K562 (cell line): Measurements from ENCODE around the gene CACNA1C. TPM values are rescaled to one million over a fixed set of nuclear protein-coding genes. Genes with fewer than 3 reads are reported as not detected.

Source experiments
- ATAC-seq: fragments of 200-7000 bp; cut with Tn5 transposase; 3 replicates; pipeline ENCODE4 v1.9.1; 2020; ENCODE audit warnings: moderate library complexity
- BruUV-seq: library from RNA; stranded (reverse); fragments of 400-500 nt; replicated peaks from 2 replicates; lab custom pipeline; 2021; lab: Mats Ljungman, UMichigan
- CTCF ChIA-PET: fragments of 300-600 bp; formaldehyde crosslinking; extraction: SDS; loops from one replicate; lab custom pipeline; 2021; ENCODE audit warnings: low intra/inter-chr PET ratio; lab: Yijun Ruan, JAX
- POLR2A ChIA-PET: fragments of 300-600, 350-650 bp; sonication (Branson Sonifier 250); formaldehyde crosslinking; extraction: SDS; loops from one replicate; lab custom pipeline; 2021; ENCODE audit warnings: antibody characterized with exemption, inconsistent platforms; lab: Yijun Ruan, JAX
- DNase-seq, 4 experiments: peaks; one replicate each; pipeline versions ENCODE4 v3.0.0 to v3.0.0-alpha.2; 2011 to 2018; ENCODE audit warnings: low spot score in 3 of 4, mixed read lengths in 3 of 4; ENCODE audit errors: extremely low read depth in 1 of 4
- FAIRE-seq: peaks from 2 replicates; lab custom pipeline; 2011; peaks lifted over from hg19 to GRCh38; lab: Jason Lieb, UNC
- H2AFZ ChIP-seq: 2 replicates; pipeline ENCODE4 v1.6.0; 2011; ENCODE audit warnings: low read depth, low read length, control low read depth, inconsistent platforms
- H3K27ac ChIP-seq: fragments of 200-600 bp; 3 replicates; pipeline ENCODE4 v1.8.0; 2011; ENCODE audit warnings: low read depth, mild to moderate bottlenecking, control low read depth, inconsistent platforms, low read length, moderate library complexity, mixed read lengths; ENCODE audit errors: extremely low read depth
- H3K27me3 ChIP-seq, 2 experiments: fragments of 300-600 bp in 1 of 2; 2 replicates in 1 of 2; 3 replicates in 1 of 2; pipeline versions ENCODE4 v1.6.0 to v1.8.0; 2011; ENCODE audit warnings: inconsistent platforms in 2 of 2, low read length in 2 of 2, mild to moderate bottlenecking in 1 of 2, mixed read lengths in 1 of 2, moderate library complexity in 1 of 2; ENCODE audit not compliant: control insufficient read depth in 2 of 2, insufficient read depth in 2 of 2
- H3K36me3 ChIP-seq: fragments of 300-600 bp; 3 replicates; pipeline ENCODE4 v1.8.0; 2011; ENCODE audit warnings: mild to moderate bottlenecking, low read length, inconsistent platforms; ENCODE audit not compliant: control insufficient read depth, insufficient read depth
- H3K4me1 ChIP-seq, 2 experiments: fragments of 200-600 bp in 1 of 2; replicated peaks in 1 of 2; 2 replicates in 1 of 2; 3 replicates in 1 of 2; pipeline versions ENCODE4 v1.5.1 to v1.8.0; 2011; ENCODE audit warnings: inconsistent platforms in 2 of 2, low read length in 2 of 2, mild to moderate bottlenecking in 1 of 2, mixed read lengths in 1 of 2, moderate library complexity in 1 of 2; ENCODE audit not compliant: control insufficient read depth in 2 of 2, insufficient read depth in 2 of 2
- H3K4me2 ChIP-seq: 2 replicates; pipeline ENCODE4 v1.6.1; 2011; ENCODE audit warnings: low read length, control low read depth, inconsistent platforms, mixed read lengths; ENCODE audit not compliant: insufficient read depth
- H3K4me3 ChIP-seq: fragments of 200-600 bp; sonication (generic), shearing (Covaris generic); 2 replicates; pipeline ENCODE4 v1.5.1; 2016; ENCODE audit warnings: control low read depth, inconsistent platforms
- H3K79me2 ChIP-seq: fragments of 200-600 bp; 3 replicates; pipeline ENCODE4 v1.8.0; 2011; ENCODE audit warnings: low read length, inconsistent platforms; ENCODE audit not compliant: control insufficient read depth, insufficient read depth
- H3K9ac ChIP-seq, 2 experiments: 2 replicates each; pipeline versions ENCODE4 v1.6.0 to v1.6.1; 2011; ENCODE audit warnings: low read depth in 2 of 2, low read length in 2 of 2, control low read depth in 1 of 2, inconsistent platforms in 1 of 2, mild to moderate bottlenecking in 1 of 2, mixed read lengths in 1 of 2; ENCODE audit not compliant: insufficient read depth in 1 of 2
- H3K9me1 ChIP-seq: one replicate; pipeline ENCODE4 v1.6.0; 2011; ENCODE audit warnings: inconsistent platforms, mild to moderate bottlenecking, low read length, moderate library complexity; ENCODE audit not compliant: control insufficient read depth, insufficient read depth
- H3K9me3 ChIP-seq: replicated peaks from 2 replicates; pipeline ENCODE4 v1.5.1; 2011; ENCODE audit warnings: low read depth, low read length, inconsistent platforms; ENCODE audit not compliant: control insufficient read depth, insufficient read depth
- H4K20me1 ChIP-seq: replicated peaks from 2 replicates; pipeline ENCODE4 v1.6.1; 2011; ENCODE audit warnings: low read length, inconsistent platforms, mixed read lengths; ENCODE audit not compliant: control insufficient read depth, insufficient read depth
- BCOR ChIP-seq: fragments of 450-650 bp; IDR thresholded peaks from 2 replicates; pipeline ENCODE4 v1.6.1; 2016
- CC2D1A ChIP-seq: fragments of 450-650 bp; IDR thresholded peaks from 2 replicates; pipeline ENCODE4 v1.6.1; 2017; ENCODE audit warnings: mild to moderate bottlenecking
- CHCHD3 ChIP-seq: fragments of 250-450 bp; sonication (Bioruptor Pico); IDR thresholded peaks from 2 replicates; pipeline ENCODE4 v2.1.2; 2022; ENCODE audit warnings: mild to moderate bottlenecking
- DPF2 ChIP-seq: fragments of 450-650 bp; IDR thresholded peaks from 2 replicates; pipeline ENCODE4 v1.6.1; 2016
- EP400 ChIP-seq: fragments of 450-650 bp; IDR thresholded peaks from 2 replicates; pipeline ENCODE4 v1.6.1; 2017; ENCODE audit warnings: antibody characterized with exemption, mild to moderate bottlenecking, moderate library complexity
- GATAD2B ChIP-seq: fragments of 450-650 bp; IDR thresholded peaks from 2 replicates; pipeline ENCODE4 v1.6.1; 2017; ENCODE audit warnings: mild to moderate bottlenecking, borderline replicate concordance
- GTF2E2 ChIP-seq: fragments of 200-800 bp; sonication (Bioruptor generic); IDR thresholded peaks from 2 replicates; pipeline ENCODE4 v1.6.1; 2016; ENCODE audit warnings: missing genetic modification characterization, missing compliant biosample characterization
- LARP7 ChIP-seq: fragments of 450-650 bp; IDR thresholded peaks from 2 replicates; pipeline ENCODE4 v1.6.1; 2016
- SETDB1 ChIP-seq: IDR thresholded peaks from one replicate; pipeline ENCODE4 v1.6.1; 2012; ENCODE audit warnings: low read length, control low read depth, inconsistent platforms
- SMARCE1 ChIP-seq: fragments of 450-650 bp; IDR thresholded peaks from 2 replicates; pipeline ENCODE4 v1.7.1; 2016; ENCODE audit warnings: mild to moderate bottlenecking
- ZNF668 ChIP-seq: fragments of 250-450 bp; sonication (Bioruptor Pico); IDR thresholded peaks from 2 replicates; pipeline ENCODE4 v1.8.0; 2022; ENCODE audit warnings: mild to moderate bottlenecking, inconsistent platforms
- ZNF696 ChIP-seq: fragments of 250-450 bp; sonication (Bioruptor Pico); conservative IDR thresholded peaks from 2 replicates; pipeline ENCODE4 v1.4.0; 2020; ENCODE audit warnings: mild to moderate bottlenecking, moderate library complexity
- WGBS: fragments of 100-300 bp; shearing (Covaris generic); methylation state at CpG from one replicate; pipeline ENCODE4 v1.1.6; 2016; ENCODE audit warnings: low coverage, mixed read lengths; ENCODE audit not compliant: insufficient coverage; ENCODE audit errors: missing lambda C conversion rate; 5-methylcytosine and 5-hydroxymethylcytosine counted together
- in situ Hi-C: fragments of 300-500 bp; cut with MboI; formaldehyde crosslinking; loops from 4 replicates; pipeline ENCODE4 v1.15.0; 2018; ENCODE audit warnings: inconsistent platforms, mixed read lengths
- intact Hi-C: fragments of 100-400 bp; cut with micrococcal nuclease; formaldehyde crosslinking; loops from 2 replicates; pipeline ENCODE4 v1.14.2; 2022
- polyA plus RNA-seq, 8 experiments: library from polyadenylated mRNA; depleted of rRNA in 4 of 8; stranded (reverse) in 5 of 8; unstranded in 3 of 8; fragments of >200 nt; fragmentation: Nextera tagmentation in 2 of 8; fragmentation: Illumina TruSeq in 1 of 8; extraction: Ambion mirVana in 2 of 8; extraction: Trizol in 1 of 8; gene quantifications; 2 replicates each; pipeline versions ENCODE4 v1.2.1 to v1.2.3, GENCODE V29; 2011 to 2014; ENCODE audit warnings: inconsistent platforms in 1 of 8, missing spikeins in 1 of 8
- total RNA-seq, 7 experiments: library from RNA; depleted of rRNA in 6 of 7; stranded (reverse); fragments of >200 nt in 6 of 7; fragmentation: Illumina TruSeq in 2 of 7; extraction: Trizol in 2 of 7; gene quantifications; 2 replicates each; pipeline versions ENCODE4 v1.2.1 to v1.2.3, GENCODE V29; 2011 to 2021; ENCODE audit warnings: low replicate concordance in 1 of 7
- TF ChIP-seq, protein P1 (sequence below): sonication (generic); formaldehyde crosslinking; IDR thresholded peaks from 2 replicates; pipeline ENCODE4 v1.8.0; 2022; ENCODE audit warnings: missing genetic modification reagents, mild to moderate bottlenecking, moderate library complexity, borderline replicate concordance
- TF ChIP-seq, protein P2 (sequence below): fragments of 450-650 bp; formaldehyde crosslinking; IDR thresholded peaks from 2 replicates; pipeline ENCODE4 v1.4.0; 2020; ENCODE audit warnings: mild to moderate bottlenecking, moderate library complexity
- TF ChIP-seq, protein P3 (sequence below): sonication (generic); formaldehyde crosslinking; IDR thresholded peaks from 2 replicates; pipeline ENCODE4 v1.8.0; 2023; ENCODE audit warnings: mild to moderate bottlenecking, missing genetic modification reagents
- TF ChIP-seq, protein P4 (sequence below): fragments of 250-450 bp; sonication (Bioruptor Pico); IDR thresholded peaks from 2 replicates; pipeline ENCODE4 v1.9.0; 2021; ENCODE audit warnings: mild to moderate bottlenecking
- TF ChIP-seq, protein P5 (sequence below): fragments of 250-450 bp; sonication (Bioruptor Pico); IDR thresholded peaks from 2 replicates; pipeline ENCODE4 v1.8.0; 2021; ENCODE audit warnings: moderate library complexity, mild to moderate bottlenecking, inconsistent platforms

CACNA1C gene
- total and polyA plus RNA-seq, 9 of the 15 experiments (the other 6 are each of a cell fraction or from before 2014, with no cell fraction given), result not detected

DNA sequence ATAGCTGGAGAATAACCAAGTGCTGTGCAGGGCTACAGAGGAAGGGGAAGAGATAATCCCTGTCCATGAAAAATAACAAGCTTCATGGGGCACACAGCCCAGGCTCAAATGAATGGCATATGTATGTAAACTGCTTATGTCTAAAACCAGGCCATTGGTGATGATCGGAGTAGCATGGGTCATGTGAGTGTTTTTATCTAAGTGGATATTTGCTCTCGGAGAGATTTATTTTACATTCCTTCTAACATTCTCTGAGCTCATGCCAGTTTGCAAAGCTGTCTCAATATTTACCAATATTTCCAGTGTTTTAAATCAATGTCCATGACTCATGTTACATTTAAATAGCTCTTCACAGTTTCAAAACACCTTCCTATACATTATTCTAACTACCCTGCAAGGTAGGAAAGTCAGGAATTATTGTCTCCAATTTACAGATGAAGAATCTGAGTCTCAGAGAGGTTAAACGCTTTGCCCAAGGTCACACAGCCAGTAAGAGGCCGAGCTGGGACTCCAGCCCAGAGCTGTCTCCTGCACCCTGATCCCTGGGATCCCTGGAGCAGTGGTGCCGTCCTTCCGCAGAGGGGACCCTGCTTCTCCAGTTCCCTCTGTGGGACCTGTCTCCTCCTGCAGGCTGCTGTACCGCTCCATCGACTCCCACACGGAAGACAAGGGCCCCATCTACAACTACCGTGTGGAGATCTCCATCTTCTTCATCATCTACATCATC lies 555.3 kb downstream of the CACNA1C start (continued):
- TF ChIP-seq GATAD2B (no peak), DPF2 (no peak)
- TF ChIP-seq, protein P1, sequence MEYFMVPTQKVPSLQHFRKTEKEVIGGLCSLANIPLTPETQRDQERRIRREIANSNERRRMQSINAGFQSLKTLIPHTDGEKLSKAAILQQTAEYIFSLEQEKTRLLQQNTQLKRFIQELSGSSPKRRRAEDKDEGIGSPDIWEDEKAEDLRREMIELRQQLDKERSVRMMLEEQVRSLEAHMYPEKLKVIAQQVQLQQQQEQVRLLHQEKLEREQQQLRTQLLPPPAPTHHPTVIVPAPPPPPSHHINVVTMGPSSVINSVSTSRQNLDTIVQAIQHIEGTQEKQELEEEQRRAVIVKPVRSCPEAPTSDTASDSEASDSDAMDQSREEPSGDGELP, result no peak
- TF ChIP-seq, protein P2, sequence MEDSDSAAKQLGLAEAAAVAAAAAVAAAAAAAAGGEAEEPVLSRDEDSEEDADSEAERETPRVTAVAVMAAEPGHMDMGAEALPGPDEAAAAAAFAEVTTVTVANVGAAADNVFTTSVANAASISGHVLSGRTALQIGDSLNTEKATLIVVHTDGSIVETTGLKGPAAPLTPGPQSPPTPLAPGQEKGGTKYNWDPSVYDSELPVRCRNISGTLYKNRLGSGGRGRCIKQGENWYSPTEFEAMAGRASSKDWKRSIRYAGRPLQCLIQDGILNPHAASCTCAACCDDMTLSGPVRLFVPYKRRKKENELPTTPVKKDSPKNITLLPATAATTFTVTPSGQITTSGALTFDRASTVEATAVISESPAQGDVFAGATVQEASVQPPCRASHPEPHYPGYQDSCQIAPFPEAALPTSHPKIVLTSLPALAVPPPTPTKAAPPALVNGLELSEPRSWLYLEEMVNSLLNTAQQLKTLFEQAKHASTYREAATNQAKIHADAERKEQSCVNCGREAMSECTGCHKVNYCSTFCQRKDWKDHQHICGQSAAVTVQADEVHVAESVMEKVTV (CRISPR knock-in tag), result no peak
- TF ChIP-seq, all 486 proteins: peak for 0

DNA sequence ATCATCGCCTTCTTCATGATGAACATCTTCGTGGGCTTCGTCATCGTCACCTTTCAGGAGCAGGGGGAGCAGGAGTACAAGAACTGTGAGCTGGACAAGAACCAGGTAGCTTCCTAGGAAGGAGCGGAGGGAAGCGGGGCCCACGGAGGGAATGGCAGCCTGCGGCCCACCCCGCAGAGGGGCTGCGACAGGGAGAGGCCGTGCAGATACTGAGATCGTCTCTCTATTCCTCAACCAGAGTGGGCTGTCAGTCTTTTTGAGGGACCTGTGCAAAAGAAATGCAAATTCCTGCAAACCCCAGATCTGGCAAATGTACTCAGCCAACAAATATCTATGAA lies 555.8 kb downstream of the CACNA1C start:
- Histone ChIP-seq H3K27ac (no peak overlapping the region), H3K27me3 (peaks cover 3 to 44% of the 10 kb centered on the region in 2 experiments; a peak in 3 of 5 replicates), H3K9ac (no peak overlapping the region), H3K9me1 (no peaks in the 10 kb centered on the region), H3K4me2 (no peak overlapping the region), H4K20me1 (no peaks in the 10 kb centered on the region), H3K4me3 (no peak overlapping the region), H3K36me3 (no peaks in the 10 kb centered on the region), H2AFZ (no peak overlapping the region), H3K4me1 (no peaks in the 10 kb centered on the region), H3K79me2 (no peaks in the 10 kb centered on the region), H3K9me3 (no peaks in the 10 kb centered on the region)
- intact Hi-C loops, result no loop called here
- in situ Hi-C loops, result no loop called here
- 1% methylated on average over 12 of the region's 12 CpGs for WGBS
- ChIA-PET POLR2A (interaction anchor here (0.7 kb wide), 1 partner anchor 45 kb away, joined by 3 read pairs; no protein-coding TSS in a partner anchor), CTCF (no interaction called here)
- FAIRE-seq, result no peak
- DNase-seq, result no peak
- ATAC-seq, result no peak
- no TSS peak for BruUV-seq
- no peak for TF ChIP-seq GTF2E2
- no peak for TF ChIP-seq EP400
- TF ChIP-seq LARP7, result no peak
- TF ChIP-seq SETDB1, result no peak
- TF ChIP-seq, protein P3, sequence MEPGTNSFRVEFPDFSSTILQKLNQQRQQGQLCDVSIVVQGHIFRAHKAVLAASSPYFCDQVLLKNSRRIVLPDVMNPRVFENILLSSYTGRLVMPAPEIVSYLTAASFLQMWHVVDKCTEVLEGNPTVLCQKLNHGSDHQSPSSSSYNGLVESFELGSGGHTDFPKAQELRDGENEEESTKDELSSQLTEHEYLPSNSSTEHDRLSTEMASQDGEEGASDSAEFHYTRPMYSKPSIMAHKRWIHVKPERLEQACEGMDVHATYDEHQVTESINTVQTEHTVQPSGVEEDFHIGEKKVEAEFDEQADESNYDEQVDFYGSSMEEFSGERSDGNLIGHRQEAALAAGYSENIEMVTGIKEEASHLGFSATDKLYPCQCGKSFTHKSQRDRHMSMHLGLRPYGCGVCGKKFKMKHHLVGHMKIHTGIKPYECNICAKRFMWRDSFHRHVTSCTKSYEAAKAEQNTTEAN (CRISPR knock-in tag), result no peak
- TF ChIP-seq, protein P4, sequence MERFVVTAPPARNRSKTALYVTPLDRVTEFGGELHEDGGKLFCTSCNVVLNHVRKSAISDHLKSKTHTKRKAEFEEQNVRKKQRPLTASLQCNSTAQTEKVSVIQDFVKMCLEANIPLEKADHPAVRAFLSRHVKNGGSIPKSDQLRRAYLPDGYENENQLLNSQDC (CRISPR knock-in tag), result no peak
- no peak for TF ChIP-seq SMARCE1
- TF ChIP-seq ZNF668, result no peak
- TF ChIP-seq BCOR, result no peak
- TF ChIP-seq ZNF696 (CRISPR knock-in tag), result no peak
- TF ChIP-seq, protein P5, sequence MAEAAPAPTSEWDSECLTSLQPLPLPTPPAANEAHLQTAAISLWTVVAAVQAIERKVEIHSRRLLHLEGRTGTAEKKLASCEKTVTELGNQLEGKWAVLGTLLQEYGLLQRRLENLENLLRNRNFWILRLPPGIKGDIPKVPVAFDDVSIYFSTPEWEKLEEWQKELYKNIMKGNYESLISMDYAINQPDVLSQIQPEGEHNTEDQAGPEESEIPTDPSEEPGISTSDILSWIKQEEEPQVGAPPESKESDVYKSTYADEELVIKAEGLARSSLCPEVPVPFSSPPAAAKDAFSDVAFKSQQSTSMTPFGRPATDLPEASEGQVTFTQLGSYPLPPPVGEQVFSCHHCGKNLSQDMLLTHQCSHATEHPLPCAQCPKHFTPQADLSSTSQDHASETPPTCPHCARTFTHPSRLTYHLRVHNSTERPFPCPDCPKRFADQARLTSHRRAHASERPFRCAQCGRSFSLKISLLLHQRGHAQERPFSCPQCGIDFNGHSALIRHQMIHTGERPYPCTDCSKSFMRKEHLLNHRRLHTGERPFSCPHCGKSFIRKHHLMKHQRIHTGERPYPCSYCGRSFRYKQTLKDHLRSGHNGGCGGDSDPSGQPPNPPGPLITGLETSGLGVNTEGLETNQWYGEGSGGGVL, result no peak
- no peak for TF ChIP-seq CC2D1A
- no peak for TF ChIP-seq CHCHD3 (CRISPR knock-in tag)
